BJ (cell line): ENCODE measurements around the gene SLC2A13. TPM values are rescaled to one million over a fixed set of nuclear protein-coding genes. Genes with fewer than 3 reads are reported as not detected.
"Not testable (repeated sequence)": the region's sequence is repeated elsewhere in the genome, so short reads cannot be mapped to it uniquely, and the experiment has no call there.

ENCODE experiments used
- CTCF ChIA-PET: fragments of 350-600 bp; formaldehyde crosslinking; extraction: SDS; loops from one replicate; lab custom pipeline; 2021; ENCODE audit warnings: antibody characterized with exemption, inconsistent platforms; lab: Yijun Ruan, JAX
- POLR2A ChIA-PET: fragments of 300-600 bp; sonication (Branson Sonifier 250); formaldehyde crosslinking; extraction: SDS; loops from one replicate; lab custom pipeline; 2021; ENCODE audit warnings: antibody characterized with exemption; lab: Charles Lee
- DNase-seq: peaks from one replicate; pipeline ENCODE4 v3.0.0-alpha.2; 2011; ENCODE audit warnings: low read depth
- H3K27me3 ChIP-seq: 2 replicates; pipeline ENCODE4 v1.6.0; 2011; ENCODE audit warnings: low read length; ENCODE audit not compliant: control insufficient read depth, insufficient read depth
- H3K36me3 ChIP-seq: 2 replicates; pipeline ENCODE4 v1.5.1; 2011; ENCODE audit warnings: low read length; ENCODE audit not compliant: control insufficient read depth, insufficient read depth
- H3K4me3 ChIP-seq: 2 replicates; pipeline ENCODE4 v1.5.1; 2011; ENCODE audit warnings: low read depth, mild to moderate bottlenecking, control low read depth, low read length
- CTCF ChIP-seq: IDR thresholded peaks from 2 replicates; pipeline ENCODE4 v1.5.1; 2011; ENCODE audit warnings: low read depth, mild to moderate bottlenecking, control low read depth, inconsistent platforms, low read length, moderate library complexity; ENCODE audit not compliant: insufficient read depth
- polyA plus RNA-seq: library from polyadenylated mRNA; depleted of rRNA; stranded (reverse); fragments of >200 nt; gene quantifications from 2 replicates; pipeline ENCODE4 v1.2.3, GENCODE V29; 2011

SLC2A13 gene
- polyA plus RNA-seq, 1 experiment: 1.2 TPM

GRCh38 chr12:39814626-39815025, 291.3 kb downstream of the SLC2A13 start:
- Histone ChIP-seq H3K27me3 (no peaks in the 10 kb centered on the region), H3K36me3 (no peaks in the 10 kb centered on the region), H3K4me3 (no peak overlapping the region)
- POLR2A ChIA-PET: no interaction called here
- no peak for TF ChIP-seq CTCF
- DNase-seq: no peak
- CTCF ChIA-PET: no interaction called here

GRCh38 chr12:39813776-39814175, 292.1 kb downstream of the SLC2A13 start:
- ChIA-PET CTCF (no interaction called here), POLR2A (no interaction called here)
- H3K4me3 ChIP-seq: no peak overlapping the region
- DNase-seq: no peak
- H3K27me3 ChIP-seq: no peaks in the 10 kb centered on the region
- TF ChIP-seq CTCF: no peak
- no peaks in the 10 kb centered on the region for H3K36me3 ChIP-seq

GRCh38 chr12:39812456-39812855, 293.4 kb downstream of the SLC2A13 start:
- H3K36me3 ChIP-seq, POLR2A ChIA-PET, H3K27me3 ChIP-seq, H3K4me3 ChIP-seq, DNase-seq: not testable (repeated sequence)
- CTCF ChIA-PET: interaction anchor here (1.2 kb wide), 1 partner anchor 182 kb away, joined by 3 read pairs; no protein-coding TSS in a partner anchor

- Histone ChIP-seq H3K4me3 (no peak overlapping the region), H3K27me3 (no peaks in the 10 kb centered on the region), H3K36me3 (no peaks in the 10 kb centered on the region)
- POLR2A ChIA-PET: no interaction called here
- CTCF ChIA-PET: no interaction called here
- DNase-seq: no peak
- peak; percentile 26; the same call in 1 of the 2 replicates for TF ChIP-seq CTCF
Measured at GRCh38 chr12:39807043-39807442, 298.8 kb downstream of the SLC2A13 start.

GRCh38 chr12:39805651-39806050, 300.2 kb downstream of the SLC2A13 start:
- TF ChIP-seq CTCF: no peak
- no peak overlapping the region for H3K4me3 ChIP-seq
- ChIA-PET CTCF (no interaction called here), POLR2A (no interaction called here)
- no peaks in the 10 kb centered on the region for H3K36me3 ChIP-seq
- DNase-seq: no peak
- H3K27me3 ChIP-seq: no peaks in the 10 kb centered on the region

GRCh38 chr12:39804898-39805297, 301.0 kb downstream of the SLC2A13 start:
- CTCF ChIA-PET: interaction anchor here (1.1 kb wide), 1 partner anchor 206 kb away, joined by 3 read pairs; no protein-coding TSS in a partner anchor
- no peaks in the 10 kb centered on the region for H3K27me3 ChIP-seq
- H3K4me3 ChIP-seq: no peak overlapping the region
- no peaks in the 10 kb centered on the region for H3K36me3 ChIP-seq
- POLR2A ChIA-PET: no interaction called here
- TF ChIP-seq CTCF: no peak
- no peak for DNase-seq
